Kidney (tissue), 14 donors: Measurements from ENCODE around the gene ARSI. TPM values are rescaled to one million over a fixed set of nuclear protein-coding genes. Genes with fewer than 3 reads are reported as not detected.
A peak's percentile ranks its signal among the peaks of the same experiment; 100 is the strongest.

Source experiments
- DNase-seq, 5 donors: peaks; one replicate each; pipeline ENCODE4 v3.0.0-alpha.2; 2013 to 2020
- FAIRE-seq: peaks from 2 replicates; lab custom pipeline; 2012; peaks lifted over from hg19 to GRCh38; lab: Jason Lieb, UNC
- H3K27ac ChIP-seq, 2 donors: one replicate each; pipeline ENCODE4 v1.7.0; 2013; ENCODE audit warnings: low read depth in 2 of 2, low read length in 2 of 2, inconsistent platforms in 1 of 2
- H3K27me3 ChIP-seq: one replicate; pipeline ENCODE4 v1.7.1; 2013; ENCODE audit warnings: low read length, inconsistent platforms; ENCODE audit not compliant: control insufficient read depth, insufficient read depth
- H3K36me3 ChIP-seq, 3 donors: one replicate each; pipeline versions ENCODE4 v1.7.0 to v1.7.1; 2013; ENCODE audit warnings: low read length in 3 of 3, control low read depth in 1 of 3, inconsistent platforms in 1 of 3; ENCODE audit not compliant: insufficient read depth in 3 of 3, control insufficient read depth in 2 of 3
- H3K4me1 ChIP-seq, 3 donors: one replicate each; pipeline versions ENCODE4 v1.7.0 to v1.7.1; 2013; ENCODE audit warnings: low read length in 3 of 3, inconsistent platforms in 1 of 3, low read depth in 1 of 3; ENCODE audit not compliant: control insufficient read depth in 2 of 3, insufficient read depth in 2 of 3
- H3K4me3 ChIP-seq, 3 donors: one replicate each; pipeline versions ENCODE4 v1.7.0 to v1.8.1; 2013; ENCODE audit warnings: low read length in 3 of 3, control low read depth in 1 of 3, inconsistent platforms in 1 of 3
- H3K9ac ChIP-seq, 3 donors: one replicate each; pipeline versions ENCODE4 v1.7.0 to v1.7.1; 2013; ENCODE audit warnings: low read length in 3 of 3, control low read depth in 1 of 3, inconsistent platforms in 1 of 3
- H3K9me3 ChIP-seq, 3 donors: one replicate each; pipeline versions ENCODE4 v1.7.0 to v1.7.1; 2013; ENCODE audit warnings: low read length in 3 of 3, control low read depth in 1 of 3, inconsistent platforms in 1 of 3; ENCODE audit not compliant: control insufficient read depth in 2 of 3, insufficient read depth in 1 of 3
- intact Hi-C: fragments of 100-400 bp; cut with DNase I; formaldehyde crosslinking; loops from one replicate; pipeline ENCODE4 v1.11.1; 2022
- polyA plus RNA-seq: library from polyadenylated mRNA; stranded (reverse); fragments of 350-450 nt; fragmentation: Illumina TruSeq; extraction: RNeasy Lipid Tissue Mini Kit (QIAGEN cat#74804); gene quantifications from one replicate; pipeline ENCODE4 v1.2.3, GENCODE V29; 2014; ENCODE audit warnings: low read depth, low replicate concordance; ENCODE audit not compliant: insufficient read depth
- total RNA-seq: library from RNA; stranded (reverse); fragmentation: NEBNext Ultra II Directional; extraction: Animal tissue kit (Norgen Biotek cat#: 25700); gene quantifications from one replicate; pipeline ENCODE4 v1.2.1, GENCODE V29; 2021
- TF ChIP-seq, protein P1 (sequence below): IDR thresholded peaks from 3 replicates; pipeline ENCODE4 v1.5.1; 2012; ENCODE audit warnings: mild to moderate bottlenecking, moderate library complexity, borderline replicate concordance; ENCODE audit not compliant: insufficient read depth; ENCODE audit errors: extremely low read depth
- donor health status: control.
- donor health status: control.
- donor health status: control.
- donor health status: control.
- donor health status: control.
- donor health status: DM: yes; HTN: yes; CAD: no.
- donor health status: Normal renal cell carcinoma (clear cell type).

Gene ARSI
- total and polyA plus RNA-seq, 2 donors from 2014 or later: 0.57 to 1.1 TPM

DNA sequence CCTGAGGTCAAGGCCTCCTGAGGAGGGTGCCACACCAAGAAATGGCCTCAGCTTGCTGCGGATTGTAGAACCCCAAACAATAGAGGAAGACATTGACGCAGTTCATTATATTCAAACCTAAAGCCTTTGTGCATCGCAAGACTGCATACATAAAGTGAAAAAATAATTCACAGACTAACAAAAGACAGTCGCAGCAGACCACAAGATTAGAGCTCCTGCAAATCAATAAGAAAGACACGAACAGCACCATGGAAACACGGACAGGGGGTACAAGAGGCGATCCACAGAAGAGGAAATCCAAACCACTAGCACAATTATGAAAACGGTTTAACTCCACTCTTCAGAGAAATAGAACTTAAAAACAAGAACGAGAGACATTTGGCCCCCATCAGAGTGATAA, 44.7 kb upstream of the ARSI start:
- intact Hi-C loops: no loop called here
- Histone ChIP-seq H3K4me3 (no peak overlapping the region), H3K27ac (no peak overlapping the region), H3K27me3 (no peaks in the 10 kb centered on the region), H3K4me1 (peaks cover 0 to 14% (median 8%) of the 10 kb centered on the region in 3 donors), H3K9me3 (no peaks in the 10 kb centered on the region), H3K36me3 (no peaks in the 10 kb centered on the region), H3K9ac (no peak overlapping the region)
- DNase-seq (no peak), FAIRE-seq (no peak)
- TF ChIP-seq, protein P1, sequence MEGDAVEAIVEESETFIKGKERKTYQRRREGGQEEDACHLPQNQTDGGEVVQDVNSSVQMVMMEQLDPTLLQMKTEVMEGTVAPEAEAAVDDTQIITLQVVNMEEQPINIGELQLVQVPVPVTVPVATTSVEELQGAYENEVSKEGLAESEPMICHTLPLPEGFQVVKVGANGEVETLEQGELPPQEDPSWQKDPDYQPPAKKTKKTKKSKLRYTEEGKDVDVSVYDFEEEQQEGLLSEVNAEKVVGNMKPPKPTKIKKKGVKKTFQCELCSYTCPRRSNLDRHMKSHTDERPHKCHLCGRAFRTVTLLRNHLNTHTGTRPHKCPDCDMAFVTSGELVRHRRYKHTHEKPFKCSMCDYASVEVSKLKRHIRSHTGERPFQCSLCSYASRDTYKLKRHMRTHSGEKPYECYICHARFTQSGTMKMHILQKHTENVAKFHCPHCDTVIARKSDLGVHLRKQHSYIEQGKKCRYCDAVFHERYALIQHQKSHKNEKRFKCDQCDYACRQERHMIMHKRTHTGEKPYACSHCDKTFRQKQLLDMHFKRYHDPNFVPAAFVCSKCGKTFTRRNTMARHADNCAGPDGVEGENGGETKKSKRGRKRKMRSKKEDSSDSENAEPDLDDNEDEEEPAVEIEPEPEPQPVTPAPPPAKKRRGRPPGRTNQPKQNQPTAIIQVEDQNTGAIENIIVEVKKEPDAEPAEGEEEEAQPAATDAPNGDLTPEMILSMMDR: no peak

DNA sequence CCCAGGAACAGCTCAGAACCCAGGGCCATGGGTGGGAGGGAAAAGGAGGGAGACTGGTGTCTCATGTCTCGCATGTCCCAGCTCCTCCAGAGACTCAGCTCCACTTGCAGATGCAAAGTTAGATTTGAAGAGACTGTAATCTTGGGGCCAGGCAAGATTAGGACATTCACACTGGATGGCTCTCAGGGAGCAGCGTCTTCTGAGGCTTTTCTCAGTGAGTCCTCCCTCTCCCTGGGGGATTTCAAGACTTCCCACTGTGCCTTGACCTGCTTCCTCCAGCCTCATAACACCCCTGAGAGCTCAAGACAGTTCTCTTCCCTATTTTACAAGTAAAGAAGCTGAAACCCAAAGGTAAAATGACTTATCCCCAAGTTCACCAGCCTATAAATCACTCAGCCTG, 44.3 kb upstream of the ARSI start:
- FAIRE-seq (no peak), DNase-seq (no peak)
- Histone ChIP-seq H3K9ac (no peak overlapping the region), H3K27ac (no peak overlapping the region), H3K4me3 (no peak overlapping the region), H3K9me3 (no peaks in the 10 kb centered on the region), H3K4me1 (peaks cover 0 to 14% (median 6%) of the 10 kb centered on the region in 3 donors), H3K27me3 (no peaks in the 10 kb centered on the region), H3K36me3 (no peaks in the 10 kb centered on the region)
- TF ChIP-seq, protein P1: no peak
- intact Hi-C loops: no loop called here

DNA sequence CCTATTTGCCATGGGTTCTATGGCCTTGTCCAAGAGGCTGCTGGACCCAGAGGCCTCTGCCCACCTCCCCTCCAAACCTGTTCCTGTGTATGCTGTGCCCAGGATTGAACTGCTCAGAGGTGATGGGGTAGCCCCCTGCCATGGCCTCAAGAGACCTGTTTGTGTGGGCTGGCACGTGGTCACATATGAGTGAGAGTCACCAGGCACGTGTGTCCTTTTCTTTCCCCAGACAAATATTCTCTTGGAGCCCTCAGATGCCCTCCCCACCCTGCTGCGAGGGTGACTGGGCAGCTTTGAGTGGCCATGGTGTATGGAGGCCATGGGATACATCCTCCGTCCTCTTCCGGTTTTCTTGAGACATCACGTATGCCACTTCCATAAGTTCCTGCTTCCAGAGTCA, 43.9 kb upstream of the ARSI start:
- Histone ChIP-seq H3K27ac (no peak overlapping the region), H3K4me3 (no peak overlapping the region), H3K27me3 (no peaks in the 10 kb centered on the region), H3K36me3 (no peaks in the 10 kb centered on the region), H3K9ac (no peak overlapping the region), H3K4me1 (peaks cover 0 to 14% (median 6%) of the 10 kb centered on the region in 3 donors), H3K9me3 (no peaks in the 10 kb centered on the region)
- intact Hi-C loops: no loop called here
- FAIRE-seq: no peak
- DNase-seq: peak in 1 of 5 donors; percentile 36
- TF ChIP-seq, protein P1: no peak

DNA sequence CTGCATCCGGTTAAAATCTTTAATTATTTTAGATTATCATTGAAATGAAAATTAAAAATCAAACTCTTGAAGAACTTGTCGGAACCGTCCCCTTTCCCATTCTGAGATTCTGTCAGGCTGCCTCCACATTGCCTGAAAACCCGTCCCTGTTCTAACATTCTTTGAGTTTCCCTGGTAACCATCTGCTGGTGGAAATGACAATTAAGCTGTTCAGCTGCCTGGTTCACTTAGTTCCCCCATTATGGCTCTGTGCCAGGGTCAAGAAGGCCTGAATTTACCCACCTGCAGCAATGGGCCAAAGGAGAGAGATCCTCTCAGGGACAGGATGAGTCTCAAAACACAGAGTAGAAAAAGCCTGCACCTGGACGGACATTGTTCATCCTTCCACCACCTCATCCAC, 43.0 kb upstream of the ARSI start:
- H3K9me3 ChIP-seq: no peaks in the 10 kb centered on the region
- intact Hi-C loops: no loop called here
- TF ChIP-seq, protein P1: no peak

More for the DNA sequence above, 43.0 kb upstream of the ARSI start:
- Histone ChIP-seq H3K27me3 (no peaks in the 10 kb centered on the region), H3K36me3 (no peaks in the 10 kb centered on the region), H3K9ac (no peak overlapping the region), H3K4me3 (no peak overlapping the region), H3K4me1 (peaks cover 0 to 7% (median under 1%) of the 10 kb centered on the region in 3 donors), H3K27ac (no peak overlapping the region)
- DNase-seq (peak in 2 of 5 donors; percentile 50 to 57), FAIRE-seq (no peak)
